ENCODE data around the gene TFAP2D.

DNA sequence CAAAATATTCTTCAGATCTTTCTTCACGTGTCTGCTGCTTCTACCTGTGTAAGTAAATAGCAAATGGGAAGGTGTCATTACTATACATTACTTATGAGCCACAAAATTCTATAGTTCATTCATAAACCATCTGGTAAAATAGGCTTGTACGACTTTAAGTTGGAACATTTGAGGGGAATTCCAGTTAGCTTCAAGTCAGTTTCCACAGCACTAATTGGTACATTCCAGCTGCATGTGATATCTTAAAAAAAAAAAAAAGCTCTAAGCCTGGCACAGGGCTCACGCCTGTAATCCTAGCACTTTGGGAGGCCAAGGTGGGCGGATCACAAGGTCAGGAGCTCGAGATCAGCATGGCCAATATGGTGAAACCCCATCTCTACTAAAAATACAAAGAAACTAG lies 82.2 kb downstream of the TFAP2D start:
- TF ChIP-seq, protein P1, sequence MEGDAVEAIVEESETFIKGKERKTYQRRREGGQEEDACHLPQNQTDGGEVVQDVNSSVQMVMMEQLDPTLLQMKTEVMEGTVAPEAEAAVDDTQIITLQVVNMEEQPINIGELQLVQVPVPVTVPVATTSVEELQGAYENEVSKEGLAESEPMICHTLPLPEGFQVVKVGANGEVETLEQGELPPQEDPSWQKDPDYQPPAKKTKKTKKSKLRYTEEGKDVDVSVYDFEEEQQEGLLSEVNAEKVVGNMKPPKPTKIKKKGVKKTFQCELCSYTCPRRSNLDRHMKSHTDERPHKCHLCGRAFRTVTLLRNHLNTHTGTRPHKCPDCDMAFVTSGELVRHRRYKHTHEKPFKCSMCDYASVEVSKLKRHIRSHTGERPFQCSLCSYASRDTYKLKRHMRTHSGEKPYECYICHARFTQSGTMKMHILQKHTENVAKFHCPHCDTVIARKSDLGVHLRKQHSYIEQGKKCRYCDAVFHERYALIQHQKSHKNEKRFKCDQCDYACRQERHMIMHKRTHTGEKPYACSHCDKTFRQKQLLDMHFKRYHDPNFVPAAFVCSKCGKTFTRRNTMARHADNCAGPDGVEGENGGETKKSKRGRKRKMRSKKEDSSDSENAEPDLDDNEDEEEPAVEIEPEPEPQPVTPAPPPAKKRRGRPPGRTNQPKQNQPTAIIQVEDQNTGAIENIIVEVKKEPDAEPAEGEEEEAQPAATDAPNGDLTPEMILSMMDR (IDR thresholded peaks at IDR 0.05): no peak
- no peak for TF ChIP-seq POLR2A (IDR thresholded peaks at IDR 0.05)

Data from right lobe of liver (tissue), 4 donors.